GM12878 (cell line): ENCODE data around the gene TSPAN15. TPM values are rescaled to one million over a fixed set of nuclear protein-coding genes. Genes with fewer than 3 reads are reported as not detected.

Experiments
- ATAC-seq: fragments of 200-7000 bp; cut with Tn5 transposase; 3 replicates; pipeline ENCODE4 v1.9.1; 2020; ENCODE audit warnings: mild to moderate bottlenecking, moderate library complexity
- BruUV-seq: library from RNA; stranded (reverse); fragments of 400-500 nt; replicated peaks from 2 replicates; lab custom pipeline; 2021; lab: Mats Ljungman, UMichigan
- CTCF ChIA-PET: fragments of 300-600 bp; sonication (Branson Sonifier 250); formaldehyde crosslinking; extraction: SDS; loops from one replicate; lab custom pipeline; 2021; ENCODE audit warnings: inconsistent platforms; lab: Yijun Ruan, JAX
- POLR2A ChIA-PET: fragments of 350-600 bp; formaldehyde crosslinking; extraction: SDS; loops from one replicate; lab custom pipeline; 2021; ENCODE audit warnings: inconsistent platforms; lab: Charles Lee
- RAD21 ChIA-PET: fragments of 300-600 bp; sonication (Branson Sonifier 250); formaldehyde crosslinking; loops from one replicate; lab custom pipeline; 2023; ENCODE audit warnings: antibody characterized with exemption; ENCODE audit not compliant: unreplicated experiment; lab: Charles Lee
- SMC1A ChIA-PET: fragments of 300-600 bp; sonication (Branson Sonifier 250); formaldehyde crosslinking; loops from one replicate; lab custom pipeline; 2023; ENCODE audit not compliant: unreplicated experiment, uncharacterized antibody; lab: Charles Lee
- DNase-seq: peaks from one replicate; pipeline ENCODE4 v3.0.0-alpha.2; 2011; ENCODE audit warnings: low read depth, low spot score
- FAIRE-seq: peaks from 3 replicates; lab custom pipeline; 2011; peaks lifted over from hg19 to GRCh38; lab: Jason Lieb, UNC
- H2AFZ ChIP-seq: 2 replicates; pipeline ENCODE4 v1.6.0; 2011; ENCODE audit warnings: low read depth, low read length, control low read depth; ENCODE audit not compliant: control insufficient read depth
- H3K27ac ChIP-seq: 2 replicates; pipeline ENCODE4 v1.5.1; 2011; ENCODE audit warnings: control low read depth; ENCODE audit not compliant: control insufficient read depth, insufficient read depth
- H3K27me3 ChIP-seq, 2 experiments: replicated peaks in 1 of 2; 2 replicates each; pipeline versions ENCODE4 v1.6.0 to v1.6.1; 2011; ENCODE audit warnings: low read length in 1 of 2; ENCODE audit not compliant: control insufficient read depth in 2 of 2, insufficient read depth in 2 of 2
- H3K36me3 ChIP-seq, 2 experiments: 2 replicates each; pipeline ENCODE4 v1.5.1; 2011; ENCODE audit warnings: low read length in 1 of 2; ENCODE audit not compliant: control insufficient read depth in 2 of 2, insufficient read depth in 2 of 2
- H3K4me1 ChIP-seq: 2 replicates; pipeline ENCODE4 v1.6.1; 2011; ENCODE audit warnings: mild to moderate bottlenecking, low read length, moderate library complexity, mixed read lengths; ENCODE audit not compliant: control insufficient read depth, insufficient read depth
- H3K4me2 ChIP-seq: 2 replicates; pipeline ENCODE4 v1.6.0; 2011; ENCODE audit warnings: control low read depth; ENCODE audit not compliant: control insufficient read depth, insufficient read depth
- H3K4me3 ChIP-seq: fragments of 200-600 bp; sonication (generic); 2 replicates; pipeline ENCODE4 v1.5.1; 2016
- H3K79me2 ChIP-seq: 2 replicates; pipeline ENCODE4 v1.6.0; 2011; ENCODE audit warnings: low read length; ENCODE audit not compliant: control insufficient read depth, insufficient read depth
- H3K9ac ChIP-seq: 2 replicates; pipeline ENCODE4 v1.8.0; 2011; ENCODE audit warnings: low read length, control low read depth, mixed read lengths; ENCODE audit not compliant: control insufficient read depth, insufficient read depth
- H3K9me3 ChIP-seq: replicated peaks from 3 replicates; pipeline ENCODE4 v1.5.1; 2011; ENCODE audit warnings: mild to moderate bottlenecking, low read length; ENCODE audit not compliant: control insufficient read depth, insufficient read depth
- H4K20me1 ChIP-seq: 2 replicates; pipeline ENCODE4 v1.6.0; 2011; ENCODE audit not compliant: control insufficient read depth, insufficient read depth
- E2F4 ChIP-seq: IDR thresholded peaks from 2 replicates; pipeline ENCODE4 v1.6.1; 2012; ENCODE audit warnings: low read depth, low read length, improper control_type of control experiment
- EP300 ChIP-seq, 2 experiments: fragments of 150-350 bp in 1 of 2; IDR thresholded peaks; 2 replicates each; pipeline ENCODE4 v1.6.1; 2011 to 2012; ENCODE audit warnings: low read depth in 2 of 2, low read length in 2 of 2, borderline replicate concordance in 1 of 2, improper control_type of control experiment in 1 of 2, inconsistent platforms in 1 of 2; ENCODE audit not compliant: control insufficient read depth in 1 of 2
- IKZF2 ChIP-seq, 2 experiments: fragments of 450-650 bp; IDR thresholded peaks; 2 replicates each; pipeline ENCODE4 v1.6.1; 2017; ENCODE audit warnings: mild to moderate bottlenecking in 2 of 2, moderate library complexity in 2 of 2
- JUND ChIP-seq: IDR thresholded peaks from 2 replicates; pipeline ENCODE4 v1.6.1; 2012; ENCODE audit warnings: low read depth, mild to moderate bottlenecking, low read length, improper control_type of control experiment, moderate library complexity
- KDM1A ChIP-seq: fragments of 200-600 bp; sonication (generic); IDR thresholded peaks from 2 replicates; pipeline ENCODE4 v1.6.1; 2016; ENCODE audit warnings: borderline replicate concordance
- MEF2B ChIP-seq: fragments of 450-650 bp; IDR thresholded peaks from 2 replicates; pipeline ENCODE4 v1.6.1; 2018; ENCODE audit warnings: mild to moderate bottlenecking, moderate library complexity; ENCODE audit not compliant: partially characterized antibody, poor library complexity, severe bottlenecking
- RAD51 ChIP-seq: fragments of 450-650 bp; IDR thresholded peaks from 2 replicates; pipeline ENCODE4 v1.6.1; 2016; ENCODE audit warnings: moderate library complexity, mild to moderate bottlenecking, inconsistent platforms
- RELA ChIP-seq: fragments of 450-650 bp; IDR thresholded peaks from 2 replicates; pipeline ENCODE4 v1.8.0; 2014; ENCODE audit warnings: borderline replicate concordance; ENCODE audit not compliant: partially characterized antibody
- TARDBP ChIP-seq: IDR thresholded peaks from 2 replicates; pipeline ENCODE4 v1.6.1; 2016; ENCODE audit warnings: borderline replicate concordance
- ZBTB4 ChIP-seq: fragments of 450-650 bp; formaldehyde crosslinking; IDR thresholded peaks from 2 replicates; pipeline ENCODE4 v1.4.0; 2022; ENCODE audit warnings: mild to moderate bottlenecking, moderate library complexity
- ZNF207 ChIP-seq: fragments of 450-650 bp; IDR thresholded peaks from 2 replicates; pipeline ENCODE4 v1.6.1; 2014; ENCODE audit warnings: antibody characterized with exemption, mild to moderate bottlenecking, borderline replicate concordance
- WGBS: methylation state at CpG from one replicate; pipeline ENCODE4 v1.1.6; 2016; ENCODE audit warnings: low lambda C conversion rate; ENCODE audit not compliant: insufficient replicate concordance, insufficient coverage; ENCODE audit errors: missing lambda C conversion rate; 5-methylcytosine and 5-hydroxymethylcytosine counted together
- in situ Hi-C: fragments of 300-500 bp; cut with MboI; formaldehyde crosslinking; loops from 9 replicates; pipeline ENCODE4 v1.14.3; 2018; ENCODE audit warnings: mixed read lengths
- intact Hi-C: fragments of 100-400 bp; cut with micrococcal nuclease; formaldehyde crosslinking; loops from one replicate; pipeline ENCODE4 v1.14.2; 2022; ENCODE audit not compliant: unreplicated experiment
- polyA plus RNA-seq, 11 experiments: library from polyadenylated mRNA; depleted of rRNA in 4 of 11; unstranded in 6 of 11; stranded (reverse) in 5 of 11; fragments of >200 nt; fragmentation: Nextera tagmentation in 4 of 11; fragmentation: Illumina TruSeq in 1 of 11; extraction: Ambion mirVana in 4 of 11; extraction: Trizol in 1 of 11; gene quantifications; 1 replicate in 1 of 11; 2 replicates in 10 of 11; pipeline versions ENCODE4 v1.2.1 to v1.2.3, GENCODE V29; 2011 to 2016; ENCODE audit warnings: inconsistent platforms in 2 of 11, missing spikeins in 2 of 11, low read depth in 1 of 11
- total RNA-seq, 4 experiments: library from RNA; depleted of rRNA in 3 of 4; stranded (reverse); fragments of >200 nt in 3 of 4; fragmentation: Illumina TruSeq in 1 of 4; extraction: Trizol in 1 of 4; gene quantifications; 2 replicates each; pipeline versions ENCODE4 v1.2.1 to v1.2.3, GENCODE V29; 2013 to 2021

The TSPAN15 gene
- total and polyA plus RNA-seq, 10 of the 15 experiments (the other 5 are each of a cell fraction or from before 2014, with no cell fraction given): 1.3 to 8.5 (median 2.4) TPM; not detected in 2

- no peak for TF ChIP-seq EP300 (IDR thresholded peaks at IDR 0.05; ENCODE audit: borderline replicate concordance in 1 of 2, control insufficient read depth in 1 of 2, low read depth in 2 of 2, low read length in 2 of 2)
- no peak for TF ChIP-seq ZBTB4 (CRISPR knock-in tag)
- TF ChIP-seq IKZF2 (IDR thresholded peaks at IDR 0.05): no peak
- TF ChIP-seq TARDBP: no peak
- TF ChIP-seq RAD51: no peak
- no peak for TF ChIP-seq RELA
- TF ChIP-seq ZNF207: no peak
- no peak for TF ChIP-seq JUND
- TF ChIP-seq, all 136 proteins: peak for 0
These were observed 61.6 kb downstream of the TSPAN15 start (continued) for GRCh38 chr10:69512901-69513300.

GRCh38 chr10:69513617-69514016, 62.4 kb downstream of the TSPAN15 start:
- no TSS peak for BruUV-seq
- H3K79me2 ChIP-seq: no peaks in the 10 kb centered on the region
- 37% methylated on average over 4 of the region's 4 CpGs for WGBS

More at GRCh38 chr10:69513617-69514016, 62.4 kb downstream of the TSPAN15 start:
- H3K9ac ChIP-seq: no peak overlapping the region
- H3K9me3 ChIP-seq: no peaks in the 10 kb centered on the region
- no peaks in the 10 kb centered on the region for H3K4me1 ChIP-seq
- intact Hi-C loops (loop anchor here (2.0 to 10.0 kb wide), 2 partner anchors 203 to 401 kb away; no protein-coding TSS in a partner anchor), in situ Hi-C loops (no loop called here)
- H3K4me2 ChIP-seq: no peak overlapping the region
- no peak overlapping the region for H3K4me3 ChIP-seq
- ChIA-PET POLR2A (no interaction called here), CTCF (interaction anchor here (0.9 to 8.5 kb wide), 7 partner anchors 27 to 401 kb away, joined by 3 to 189 read pairs (median 4); no protein-coding TSS in a partner anchor), SMC1A (interaction anchor here (2.3 to 4.2 kb wide), 2 partner anchors 123 to 128 kb away, joined by 13 to 66 read pairs; no protein-coding TSS in a partner anchor), RAD21 (interaction anchor here (6.0 kb wide), 1 partner anchor 123 kb away, joined by 59 read pairs; no protein-coding TSS in a partner anchor)
- no peak for FAIRE-seq
- H4K20me1 ChIP-seq: no peaks in the 10 kb centered on the region
- H3K27ac ChIP-seq: no peak overlapping the region
- no peak for TF ChIP-seq MEF2B
- TF ChIP-seq E2F4: no peak
- TF ChIP-seq KDM1A: no peak
- no peak for ATAC-seq
- DNase-seq: no peak
- no peak overlapping the region for H2AFZ ChIP-seq
- H3K36me3 ChIP-seq: no peaks in the 10 kb centered on the region
- H3K27me3 ChIP-seq: no peaks in the 10 kb centered on the region; a peak in 1 of 4 replicates
